CD4-positive, alpha-beta T cell (primary cell): ENCODE results near the gene DNMT3L. TPM values are rescaled to one million over a fixed set of nuclear protein-coding genes. Genes with fewer than 3 reads are reported as not detected.

Source experiments
- ATAC-seq: fragments of 200-7000 bp; cut with Tn5 transposase; one replicate; pipeline ENCODE4 v1.10.0; 2022; ENCODE audit warnings: mild to moderate bottlenecking; ENCODE audit not compliant: poor library complexity
- CTCF ChIA-PET: fragments of 350-600 bp; sonication (Branson Sonifier 250); formaldehyde crosslinking; loops from one replicate; lab custom pipeline; 2021; ENCODE audit warnings: antibody characterized with exemption, inconsistent platforms; lab: Charles Lee
- POLR2A ChIA-PET: fragments of 350-600 bp; sonication (Branson Sonifier 250); formaldehyde crosslinking; loops from one replicate; lab custom pipeline; 2021; ENCODE audit warnings: antibody characterized with exemption, inconsistent platforms; lab: Charles Lee
- DNase-seq, 14 experiments: peaks; one replicate each; pipeline ENCODE4 v3.0.0-alpha.2; 2013 to 2020; ENCODE audit warnings: mixed read lengths in 2 of 14
- H3K27ac ChIP-seq, 2 donors: one replicate each; pipeline versions ENCODE4 v1.5.1 to v1.7.0; 2013; ENCODE audit warnings: low read length in 2 of 2, low read depth in 1 of 2, mild to moderate bottlenecking in 1 of 2
- H3K27me3 ChIP-seq, 2 experiments: 1 replicate in 1 of 2; 2 replicates in 1 of 2; pipeline versions ENCODE4 v1.6.1 to v1.7.0; 2013; ENCODE audit warnings: low read length in 2 of 2, control low read depth in 1 of 2, mild to moderate bottlenecking in 1 of 2, moderate library complexity in 1 of 2; ENCODE audit not compliant: insufficient read depth in 2 of 2, control insufficient read depth in 1 of 2
- H3K36me3 ChIP-seq: one replicate; pipeline ENCODE4 v1.6.1; 2013; ENCODE audit warnings: low read length, control low read depth; ENCODE audit not compliant: insufficient read depth
- H3K4me1 ChIP-seq: one replicate; pipeline ENCODE4 v1.6.1; 2013; ENCODE audit warnings: low read length, control low read depth; ENCODE audit not compliant: insufficient read depth
- H3K4me3 ChIP-seq: one replicate; pipeline ENCODE4 v1.5.1; 2013; ENCODE audit warnings: mild to moderate bottlenecking, low read length, moderate library complexity
- H3K9me3 ChIP-seq, 2 experiments: 1 replicate in 1 of 2; 2 replicates in 1 of 2; pipeline versions ENCODE4 v1.6.1 to v1.7.0; 2013; ENCODE audit warnings: low read length in 2 of 2, mild to moderate bottlenecking in 2 of 2, control low read depth in 1 of 2, moderate library complexity in 1 of 2; ENCODE audit not compliant: control insufficient read depth in 1 of 2, insufficient read depth in 1 of 2
- H3K27ac Mint-ChIP-seq: one replicate; pipeline ENCODE4 v1.8.0; 2020; ENCODE audit warnings: mixed read lengths
- H3K27me3 Mint-ChIP-seq: one replicate; pipeline ENCODE4 v1.8.0; 2021; ENCODE audit warnings: mixed read lengths
- H3K36me3 Mint-ChIP-seq: one replicate; pipeline ENCODE4 v1.8.0; 2021; ENCODE audit warnings: low read depth, mixed read lengths
- H3K4me1 Mint-ChIP-seq: one replicate; pipeline ENCODE4 v1.8.0; 2021; ENCODE audit warnings: low read depth, mixed read lengths
- H3K4me3 Mint-ChIP-seq: one replicate; pipeline ENCODE4 v1.8.0; 2020; ENCODE audit warnings: mild to moderate bottlenecking, mixed read lengths
- H3K9me3 Mint-ChIP-seq: one replicate; pipeline ENCODE4 v1.8.0; 2020; ENCODE audit warnings: mixed read lengths
- intact Hi-C, 2 experiments: fragments of 100-400 bp; cut with DNase I in 1 of 2; cut with micrococcal nuclease in 1 of 2; formaldehyde crosslinking; loops; one replicate each; pipeline versions ENCODE4 v1.15.1 to v1.9.0; 2023 to 2025; cut with DNase I, micrococcal nuclease
- total RNA-seq, 174 experiments: library from RNA in 2 of 174; stranded (reverse) in 2 of 174; gene quantifications; one replicate each; pipeline ENCODE4 v1.2.3 and lab custom pipeline; 2021 to 2026
- TF ChIP-seq, protein P1 (sequence below): fragments of 200-600 bp; IDR thresholded peaks from one replicate; pipeline ENCODE4 v1.8.0; 2022; ENCODE audit warnings: antibody characterized with exemption, mild to moderate bottlenecking

DNMT3L gene
- total RNA-seq, 2 experiments from 2014 or later = not detected

GRCh38 chr21:44288251-44289110 is 26.8 kb upstream of the DNMT3L start:
- Histone ChIP-seq H3K4me1 (peaks cover 29% of the 10 kb centered on the region), H3K9me3 (peaks cover 0 to 3% of the 10 kb centered on the region in 2 experiments), H3K27ac (no peak overlapping the region), H3K4me3 (no peak overlapping the region), H3K27me3 (no peaks in the 10 kb centered on the region), H3K36me3 (no peaks in the 10 kb centered on the region)
- TF ChIP-seq, protein P1, sequence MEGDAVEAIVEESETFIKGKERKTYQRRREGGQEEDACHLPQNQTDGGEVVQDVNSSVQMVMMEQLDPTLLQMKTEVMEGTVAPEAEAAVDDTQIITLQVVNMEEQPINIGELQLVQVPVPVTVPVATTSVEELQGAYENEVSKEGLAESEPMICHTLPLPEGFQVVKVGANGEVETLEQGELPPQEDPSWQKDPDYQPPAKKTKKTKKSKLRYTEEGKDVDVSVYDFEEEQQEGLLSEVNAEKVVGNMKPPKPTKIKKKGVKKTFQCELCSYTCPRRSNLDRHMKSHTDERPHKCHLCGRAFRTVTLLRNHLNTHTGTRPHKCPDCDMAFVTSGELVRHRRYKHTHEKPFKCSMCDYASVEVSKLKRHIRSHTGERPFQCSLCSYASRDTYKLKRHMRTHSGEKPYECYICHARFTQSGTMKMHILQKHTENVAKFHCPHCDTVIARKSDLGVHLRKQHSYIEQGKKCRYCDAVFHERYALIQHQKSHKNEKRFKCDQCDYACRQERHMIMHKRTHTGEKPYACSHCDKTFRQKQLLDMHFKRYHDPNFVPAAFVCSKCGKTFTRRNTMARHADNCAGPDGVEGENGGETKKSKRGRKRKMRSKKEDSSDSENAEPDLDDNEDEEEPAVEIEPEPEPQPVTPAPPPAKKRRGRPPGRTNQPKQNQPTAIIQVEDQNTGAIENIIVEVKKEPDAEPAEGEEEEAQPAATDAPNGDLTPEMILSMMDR = no peak
- Mint-ChIP-seq H3K27ac (no peak overlapping the region), H3K4me1 (peaks cover under 1% of the 10 kb centered on the region), H3K4me3 (no peak overlapping the region), H3K9me3 (no peaks in the 10 kb centered on the region), H3K27me3 (peaks cover 4% of the 10 kb centered on the region), H3K36me3 (no peaks in the 10 kb centered on the region)
- ChIA-PET POLR2A (interaction anchor here (1.0 kb wide), 1 partner anchor 9 kb away, joined by 4 read pairs; no protein-coding TSS in a partner anchor), CTCF (no interaction called here)
- intact Hi-C loops = no loop called here
- DNase-seq = no peak
- ATAC-seq = no peak

DNA sequence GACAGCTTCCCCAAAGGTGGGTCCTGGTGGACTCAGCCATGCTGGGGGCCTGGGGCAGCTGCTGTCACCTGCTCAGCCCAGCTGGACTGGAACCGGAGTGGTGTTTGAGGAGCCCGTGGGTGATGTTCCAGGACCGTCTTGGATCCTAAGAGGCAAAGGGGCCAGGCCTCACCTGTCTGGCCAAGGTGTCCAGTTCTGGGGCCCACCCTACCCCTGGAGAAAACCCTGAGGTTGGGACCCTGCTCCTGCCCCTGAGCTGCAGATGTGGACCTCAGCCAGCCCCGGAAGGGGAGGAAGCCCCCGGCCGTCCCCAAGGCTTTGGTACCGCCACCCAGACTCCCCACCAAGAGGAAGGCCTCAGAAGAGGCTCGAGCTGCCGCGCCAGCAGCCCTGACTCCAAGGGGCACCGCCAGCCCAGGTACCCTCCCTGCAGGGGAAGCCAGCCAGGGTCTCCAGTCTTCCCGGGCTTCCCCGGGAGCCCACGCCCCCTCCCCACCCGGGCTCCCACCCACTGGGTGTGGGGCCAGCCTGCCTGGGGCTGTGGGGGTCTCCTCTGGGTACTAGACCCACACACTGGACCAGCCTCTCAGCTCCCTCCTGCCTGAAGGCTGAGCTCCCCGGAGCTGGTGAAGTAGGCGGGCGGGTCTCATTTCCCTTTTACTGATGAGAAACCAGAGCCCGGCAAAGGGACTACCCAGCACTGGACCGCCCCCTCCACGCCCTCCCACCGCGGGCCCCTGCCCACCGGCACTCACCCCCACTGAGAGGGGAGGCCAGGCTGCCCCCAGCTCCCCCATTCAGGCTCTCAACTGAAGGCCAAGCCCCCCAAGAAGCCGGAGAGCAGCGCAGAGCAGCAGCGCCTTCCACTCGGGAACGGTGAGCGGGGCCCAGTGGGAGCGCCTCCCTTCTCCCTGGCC is 25.3 kb upstream of the DNMT3L start:
- Mint-ChIP-seq H3K4me3 (no peak overlapping the region), H3K4me1 (no peaks in the 10 kb centered on the region), H3K27ac (no peak overlapping the region), H3K27me3 (peaks cover 4% of the 10 kb centered on the region), H3K36me3 (no peaks in the 10 kb centered on the region), H3K9me3 (no peaks in the 10 kb centered on the region)
- Histone ChIP-seq H3K9me3 (no peaks in the 10 kb centered on the region), H3K4me1 (peaks cover 14% of the 10 kb centered on the region), H3K36me3 (no peaks in the 10 kb centered on the region), H3K27ac (no peak overlapping the region), H3K4me3 (no peak overlapping the region), H3K27me3 (no peaks in the 10 kb centered on the region)
- POLR2A ChIA-PET = interaction anchor here (1.0 kb wide), 1 partner anchor 11 kb away, joined by 4 read pairs; no protein-coding TSS in a partner anchor
- CTCF ChIA-PET = no interaction called here
- ATAC-seq = no peak
- intact Hi-C loops = no loop called here
- TF ChIP-seq, protein P1 = no peak
- DNase-seq = no peak

GRCh38 chr21:44286086-44286715 is 24.5 kb upstream of the DNMT3L start:
- Histone ChIP-seq H3K27me3 (no peaks in the 10 kb centered on the region), H3K4me1 (peaks cover 8% of the 10 kb centered on the region), H3K27ac (no peak overlapping the region), H3K4me3 (no peak overlapping the region), H3K9me3 (no peaks in the 10 kb centered on the region), H3K36me3 (no peaks in the 10 kb centered on the region)
- intact Hi-C loops = no loop called here
- H3K27me3 Mint-ChIP-seq = peaks cover 4% of the 10 kb centered on the region
- TF ChIP-seq, protein P1 = no peak
- H3K4me3 Mint-ChIP-seq = no peak overlapping the region
- H3K4me1 Mint-ChIP-seq = no peaks in the 10 kb centered on the region
- ChIA-PET POLR2A (no interaction called here), CTCF (no interaction called here)
- H3K9me3 Mint-ChIP-seq = no peaks in the 10 kb centered on the region
- ATAC-seq (no peak), DNase-seq (no peak)
- H3K36me3 Mint-ChIP-seq = no peaks in the 10 kb centered on the region
- no peak overlapping the region for H3K27ac Mint-ChIP-seq
